ENCODE data around the gene C21orf58. TPM values are rescaled to one million over a fixed set of nuclear protein-coding genes. Genes with fewer than 3 reads are reported as not detected.

C21orf58 gene
- total RNA-seq, 4 donors from 2014 or later: 0.44 to 1.6 (median 0.74) TPM

- intact Hi-C loops (cut with DNase I; ENCODE audit: low total_unique reads): no loop called here
- H3K36me3 ChIP-seq: no peaks in the 10 kb centered on the region
- TF ChIP-seq POLR2A (IDR thresholded peaks at IDR 0.05): no peak
- no peak for TF ChIP-seq CTCF (IDR thresholded peaks at IDR 0.05 in 4 of 5, conservative IDR thresholded peaks at IDR 0.05 in 1 of 5)
- H3K4me3 ChIP-seq: no peak overlapping the region
- DNase-seq: no peak
- no peak for ATAC-seq
- H3K27me3 ChIP-seq: no peaks in the 10 kb centered on the region
- H3K4me1 ChIP-seq: peaks cover 10% of the 10 kb centered on the region in 2 donors
- H3K9me3 ChIP-seq: no peaks in the 10 kb centered on the region
- H3K27ac ChIP-seq: no peak overlapping the region
- in situ Hi-C loops (cut with MboI; ENCODE audit: low sequenced_read_pairs in 4 of 4): no loop called here
Observed at GRCh38 chr21:46317710-46318463, 5.8 kb downstream of the C21orf58 start.

GRCh38 chr21:46316708-46317324 lies 6.9 kb downstream of the C21orf58 start:
- ATAC-seq (no peak), DNase-seq (no peak)
- in situ Hi-C loops (cut with MboI; ENCODE audit: low sequenced_read_pairs in 4 of 4) (no loop called here), intact Hi-C loops (cut with DNase I; ENCODE audit: low total_unique reads) (loop anchor here (1.0 kb wide), 1 partner anchor 10 kb away; no protein-coding TSS in a partner anchor)
- Histone ChIP-seq H3K36me3 (no peaks in the 10 kb centered on the region), H3K9me3 (no peaks in the 10 kb centered on the region), H3K27me3 (no peaks in the 10 kb centered on the region), H3K4me1 (no peaks in the 10 kb centered on the region), H3K27ac (no peak overlapping the region), H3K4me3 (no peak overlapping the region)
- no peak for TF ChIP-seq POLR2A (IDR thresholded peaks at IDR 0.05)
- no peak for TF ChIP-seq CTCF (IDR thresholded peaks at IDR 0.05 in 4 of 5, conservative IDR thresholded peaks at IDR 0.05 in 1 of 5)

- Histone ChIP-seq H3K27me3 (no peaks in the 10 kb centered on the region), H3K36me3 (no peaks in the 10 kb centered on the region), H3K4me3 (no peak overlapping the region), H3K9me3 (no peaks in the 10 kb centered on the region), H3K4me1 (no peaks in the 10 kb centered on the region), H3K27ac (no peak overlapping the region)
- in situ Hi-C loops (cut with MboI; ENCODE audit: low sequenced_read_pairs in 4 of 4) (no loop called here), intact Hi-C loops (cut with DNase I; ENCODE audit: low total_unique reads) (no loop called here)
- TF ChIP-seq POLR2A (IDR thresholded peaks at IDR 0.05) (no peak), CTCF (IDR thresholded peaks at IDR 0.05 in 4 of 5, conservative IDR thresholded peaks at IDR 0.05 in 1 of 5) (no peak)
- DNase-seq (no peak), ATAC-seq (no peak)
Observed at GRCh38 chr21:46314441-46315020, 9.1 kb downstream of the C21orf58 start.

GRCh38 chr21:46312949-46313348 lies 10.7 kb downstream of the C21orf58 start:
- no peaks in the 10 kb centered on the region for H3K4me1 ChIP-seq
- no peak overlapping the region for H3K27ac ChIP-seq
- DNase-seq (no peak), ATAC-seq (no peak)
- no peaks in the 10 kb centered on the region for H3K27me3 ChIP-seq
- intact Hi-C loops (cut with DNase I; ENCODE audit: low total_unique reads): no loop called here
- in situ Hi-C loops (cut with MboI; ENCODE audit: low sequenced_read_pairs in 4 of 4): no loop called here
- H3K36me3 ChIP-seq: no peaks in the 10 kb centered on the region
- TF ChIP-seq CTCF (IDR thresholded peaks at IDR 0.05 in 4 of 5, conservative IDR thresholded peaks at IDR 0.05 in 1 of 5) (no peak), POLR2A (IDR thresholded peaks at IDR 0.05) (no peak)
- H3K9me3 ChIP-seq: no peaks in the 10 kb centered on the region
- H3K4me3 ChIP-seq: no peak overlapping the region

Data from gastrocnemius medialis (tissue), 4 donors.